MM.1S (cell line): Measurements from ENCODE around the gene MSMP.

Source experiments
- DNase-seq: peaks from one replicate; pipeline ENCODE4 v3.0.0-alpha.2; 2015
- H2AFZ ChIP-seq: fragments of 300-600 bp; sonication (generic); 2 replicates; pipeline ENCODE4 v1.6.0; 2016; ENCODE audit warnings: antibody characterized with exemption, low read length
- H3F3A ChIP-seq: fragments of 300-600 bp; sonication (generic); 2 replicates; pipeline ENCODE4 v1.6.1; 2016; ENCODE audit warnings: mild to moderate bottlenecking, antibody characterized with exemption, low read length, moderate library complexity, mixed read lengths; ENCODE audit not compliant: insufficient read depth
- H3K27ac ChIP-seq: fragments of 300-600 bp; sonication (generic); 2 replicates; pipeline ENCODE4 v1.5.1; 2016; ENCODE audit warnings: mild to moderate bottlenecking, low read length
- H3K27me3 ChIP-seq: fragments of 300-600 bp; sonication (generic); replicated peaks from 2 replicates; pipeline ENCODE4 v1.6.0; 2016; ENCODE audit warnings: low read length; ENCODE audit not compliant: insufficient read depth
- H3K36me3 ChIP-seq: fragments of 300-600 bp; sonication (generic); replicated peaks from 2 replicates; pipeline ENCODE4 v1.6.1; 2016; ENCODE audit warnings: mild to moderate bottlenecking, low read length, mixed read lengths; ENCODE audit not compliant: insufficient read depth
- H3K4me1 ChIP-seq: fragments of 300-600 bp; sonication (generic); 2 replicates; pipeline ENCODE4 v1.6.1; 2016; ENCODE audit warnings: low read length, mixed read lengths
- H3K4me2 ChIP-seq: fragments of 300-600 bp; sonication (generic); 2 replicates; pipeline ENCODE4 v1.6.0; 2016; ENCODE audit warnings: low read depth, low read length
- H3K4me3 ChIP-seq: fragments of 300-600 bp; sonication (generic); 2 replicates; pipeline ENCODE4 v1.5.1; 2016; ENCODE audit warnings: low read length, mixed read lengths
- H3K79me2 ChIP-seq: fragments of 300-600 bp; sonication (generic); 2 replicates; pipeline ENCODE4 v1.6.1; 2016; ENCODE audit warnings: mixed run types, low read length, mixed read lengths
- H3K9ac ChIP-seq: fragments of 300-600 bp; sonication (generic); 2 replicates; pipeline ENCODE4 v1.6.1; 2016; ENCODE audit warnings: low read length, mixed read lengths
- H3K9me2 ChIP-seq: fragments of 300-600 bp; sonication (generic); replicated peaks from 2 replicates; pipeline ENCODE4 v1.6.1; 2016; ENCODE audit warnings: mild to moderate bottlenecking, low read length, mixed read lengths; ENCODE audit not compliant: insufficient read depth
- H3K9me3 ChIP-seq: fragments of 300-600 bp; sonication (generic); replicated peaks from 2 replicates; pipeline ENCODE4 v1.6.1; 2016; ENCODE audit warnings: mild to moderate bottlenecking, low read length, mixed read lengths; ENCODE audit not compliant: insufficient read depth
- H4K20me1 ChIP-seq: fragments of 300-600 bp; sonication (generic); 2 replicates; pipeline ENCODE4 v1.6.1; 2016; ENCODE audit warnings: mild to moderate bottlenecking, low read length, moderate library complexity, mixed read lengths; ENCODE audit not compliant: insufficient read depth
- CTCF ChIP-seq: fragments of 300-600 bp; sonication (generic); IDR thresholded peaks from 2 replicates; pipeline ENCODE4 v1.5.1; 2016; ENCODE audit warnings: antibody characterized with exemption, low read length, mixed read lengths
- EZH2 ChIP-seq: fragments of 300-600 bp; sonication (generic); optimal IDR thresholded peaks from 2 replicates; pipeline ENCODE3; 2017; ENCODE audit warnings: low read depth, mild to moderate bottlenecking, antibody characterized with exemption, low read length, mixed read lengths
- EZH2phosphoT487 ChIP-seq: fragments of 300-600 bp; sonication (generic); IDR thresholded peaks from 2 replicates; pipeline ENCODE4 v1.6.1; 2018; ENCODE audit warnings: antibody characterized with exemption, low read length

Gene MSMP

GRCh38 chr9:35716230-35716629, 37.8 kb downstream of the MSMP start:
- DNase-seq = no peak
- Histone ChIP-seq H4K20me1 (no peaks in the 10 kb centered on the region), H3K4me2 (no peak overlapping the region), H3K79me2 (no peaks in the 10 kb centered on the region), H2AFZ (no peak overlapping the region), H3K4me1 (no peaks in the 10 kb centered on the region), H3K4me3 (no peak overlapping the region), H3K27ac (no peak overlapping the region), H3K27me3 (no peaks in the 10 kb centered on the region), H3K9me3 (no peaks in the 10 kb centered on the region), H3K9me2 (no peaks in the 10 kb centered on the region), H3K36me3 (peaks cover 2% of the 10 kb centered on the region; the same call in 1 of the 2 replicates), H3F3A (no peaks in the 10 kb centered on the region), H3K9ac (no peak overlapping the region)
- no peak for TF ChIP-seq CTCF
- TF ChIP-seq EZH2 = no peak
- no peak for TF ChIP-seq EZH2phosphoT487

- TF ChIP-seq EZH2phosphoT487 = no peak
- TF ChIP-seq EZH2 = no peak
- no peak for TF ChIP-seq CTCF
Observed at GRCh38 chr9:35714579-35715252, 39.4 kb downstream of the MSMP start.

GRCh38 chr9:35714123-35714522, 40.0 kb downstream of the MSMP start:
- Histone ChIP-seq H3F3A (no peaks in the 10 kb centered on the region), H3K4me1 (no peaks in the 10 kb centered on the region), H3K9me3 (no peaks in the 10 kb centered on the region), H3K79me2 (no peaks in the 10 kb centered on the region), H3K9me2 (no peaks in the 10 kb centered on the region), H3K4me2 (no peak overlapping the region), H3K4me3 (no peak overlapping the region), H3K36me3 (peaks cover 2% of the 10 kb centered on the region; the same call in 1 of the 2 replicates), H3K27me3 (no peaks in the 10 kb centered on the region), H3K27ac (no peak overlapping the region), H2AFZ (no peak overlapping the region), H4K20me1 (no peaks in the 10 kb centered on the region), H3K9ac (no peak overlapping the region)
- DNase-seq = no peak
- TF ChIP-seq EZH2phosphoT487 (no peak), CTCF (no peak), EZH2 (no peak)

More at GRCh38 chr9:35714579-35715252, 39.4 kb downstream of the MSMP start:
- H3K9ac ChIP-seq = no peak overlapping the region
- no peaks in the 10 kb centered on the region for H3K27me3 ChIP-seq
- no peaks in the 10 kb centered on the region for H3K4me1 ChIP-seq
- no peaks in the 10 kb centered on the region for H3K9me3 ChIP-seq
- H4K20me1 ChIP-seq = no peaks in the 10 kb centered on the region
- DNase-seq = no peak
- H3K4me3 ChIP-seq = no peak overlapping the region
- H2AFZ ChIP-seq = no peak overlapping the region
- no peaks in the 10 kb centered on the region for H3K79me2 ChIP-seq
- peaks cover 2% of the 10 kb centered on the region; the same call in 1 of the 2 replicates for H3K36me3 ChIP-seq
- no peaks in the 10 kb centered on the region for H3K9me2 ChIP-seq
- no peak overlapping the region for H3K27ac ChIP-seq
- no peaks in the 10 kb centered on the region for H3F3A ChIP-seq
- no peak overlapping the region for H3K4me2 ChIP-seq
